ENCODE measurements around the gene THSD8.
A peak's percentile ranks its signal among the peaks of the same experiment; 100 is the strongest.

The THSD8 gene

GRCh38 chr19:12766051-12766521, 35.8 kb upstream of the THSD8 start (continued):
- TF ChIP-seq ZNF2 (tag by site-specific recombination; IDR thresholded peaks at IDR 0.05) (peak; percentile 67; the same call in 1 of the 2 replicates), ZNF629 (tag by site-specific recombination; IDR thresholded peaks at IDR 0.05) (0 out of 2 replicates have a peak, but pooled peaks have one; percentile 27), SP3 (tag by site-specific recombination; IDR thresholded peaks at IDR 0.05) (peak; percentile 66), ZNF621 (tag by site-specific recombination; IDR thresholded peaks at IDR 0.05) (no peak), HIC1 (tag by site-specific recombination; IDR thresholded peaks at IDR 0.05) (no peak), ZBTB20 (tag by site-specific recombination; IDR thresholded peaks at IDR 0.05) (peak; percentile 52; the same call in 1 of the 2 replicates), ZBTB8A (tag by site-specific recombination; IDR thresholded peaks at IDR 0.05) (peak; percentile 53), ZNF391 (tag by site-specific recombination; IDR thresholded peaks at IDR 0.05; ENCODE audit: borderline replicate concordance, low read depth) (0 out of 2 replicates have a peak, but pooled peaks have one; percentile 34), KLF9 (tag by site-specific recombination; IDR thresholded peaks at IDR 0.05; ENCODE audit: low read depth) (peak; percentile 73; the same call in 1 of the 2 replicates), ZSCAN16 (tag by site-specific recombination; IDR thresholded peaks at IDR 0.05) (no peak), HOXA7 (CRISPR knock-in tag; IDR thresholded peaks at IDR 0.05; ENCODE audit: borderline replicate concordance) (no peak), ZNF660 (tag by site-specific recombination; IDR thresholded peaks at IDR 0.05) (no peak), IKZF3 (tag by site-specific recombination; IDR thresholded peaks at IDR 0.05) (peak; percentile 97), ZNF112 (tag by site-specific recombination; IDR thresholded peaks at IDR 0.05) (no peak), ZNF600 (tag by site-specific recombination; IDR thresholded peaks at IDR 0.05) (peak; percentile 88), MYNN (tag by site-specific recombination; IDR thresholded peaks at IDR 0.05; ENCODE audit: borderline replicate concordance) (no peak), KLF1 (tag by site-specific recombination; IDR thresholded peaks at IDR 0.05) (no peak), ZNF423 (tag by site-specific recombination; IDR thresholded peaks at IDR 0.05) (no peak), KLF16 (tag by site-specific recombination; IDR thresholded peaks at IDR 0.05) (no peak), SP7 (tag by site-specific recombination; IDR thresholded peaks at IDR 0.05) (0 out of 2 replicates have a peak, but pooled peaks have one; percentile 56), ZNF37A (tag by site-specific recombination; IDR thresholded peaks at IDR 0.05) (no peak), ZNF114 (tag by site-specific recombination; IDR thresholded peaks at IDR 0.05) (no peak), ZNF146 (tag by site-specific recombination; IDR thresholded peaks at IDR 0.05) (no peak), GLI2 (tag by site-specific recombination; IDR thresholded peaks at IDR 0.05; ENCODE audit: borderline replicate concordance, low read depth) (no peak), CTCF (tag by site-specific recombination; IDR thresholded peaks at IDR 0.05) (peak; percentile 94), ZNF354C (tag by site-specific recombination; IDR thresholded peaks at IDR 0.05; ENCODE audit: borderline replicate concordance, low read depth) (no peak)
- TF ChIP-seq, protein P1, sequence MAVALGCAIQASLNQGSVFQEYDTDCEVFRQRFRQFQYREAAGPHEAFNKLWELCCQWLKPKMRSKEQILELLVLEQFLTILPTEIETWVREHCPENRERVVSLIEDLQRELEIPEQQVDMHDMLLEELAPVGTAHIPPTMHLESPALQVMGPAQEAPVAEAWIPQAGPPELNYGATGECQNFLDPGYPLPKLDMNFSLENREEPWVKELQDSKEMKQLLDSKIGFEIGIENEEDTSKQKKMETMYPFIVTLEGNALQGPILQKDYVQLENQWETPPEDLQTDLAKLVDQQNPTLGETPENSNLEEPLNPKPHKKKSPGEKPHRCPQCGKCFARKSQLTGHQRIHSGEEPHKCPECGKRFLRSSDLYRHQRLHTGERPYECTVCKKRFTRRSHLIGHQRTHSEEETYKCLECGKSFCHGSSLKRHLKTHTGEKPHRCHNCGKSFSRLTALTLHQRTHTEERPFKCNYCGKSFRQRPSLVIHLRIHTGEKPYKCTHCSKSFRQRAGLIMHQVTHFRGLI (tag by site-specific recombination; IDR thresholded peaks at IDR 0.05): no peak; the same call in 1 of the 2 replicates
- TF ChIP-seq, protein P2, sequence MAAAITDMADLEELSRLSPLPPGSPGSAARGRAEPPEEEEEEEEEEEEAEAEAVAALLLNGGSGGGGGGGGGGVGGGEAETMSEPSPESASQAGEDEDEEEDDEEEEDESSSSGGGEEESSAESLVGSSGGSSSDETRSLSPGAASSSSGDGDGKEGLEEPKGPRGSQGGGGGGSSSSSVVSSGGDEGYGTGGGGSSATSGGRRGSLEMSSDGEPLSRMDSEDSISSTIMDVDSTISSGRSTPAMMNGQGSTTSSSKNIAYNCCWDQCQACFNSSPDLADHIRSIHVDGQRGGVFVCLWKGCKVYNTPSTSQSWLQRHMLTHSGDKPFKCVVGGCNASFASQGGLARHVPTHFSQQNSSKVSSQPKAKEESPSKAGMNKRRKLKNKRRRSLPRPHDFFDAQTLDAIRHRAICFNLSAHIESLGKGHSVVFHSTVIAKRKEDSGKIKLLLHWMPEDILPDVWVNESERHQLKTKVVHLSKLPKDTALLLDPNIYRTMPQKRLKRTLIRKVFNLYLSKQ (tag by site-specific recombination; IDR thresholded peaks at IDR 0.05; ENCODE audit: borderline replicate concordance): no peak
- TF ChIP-seq, protein P3, sequence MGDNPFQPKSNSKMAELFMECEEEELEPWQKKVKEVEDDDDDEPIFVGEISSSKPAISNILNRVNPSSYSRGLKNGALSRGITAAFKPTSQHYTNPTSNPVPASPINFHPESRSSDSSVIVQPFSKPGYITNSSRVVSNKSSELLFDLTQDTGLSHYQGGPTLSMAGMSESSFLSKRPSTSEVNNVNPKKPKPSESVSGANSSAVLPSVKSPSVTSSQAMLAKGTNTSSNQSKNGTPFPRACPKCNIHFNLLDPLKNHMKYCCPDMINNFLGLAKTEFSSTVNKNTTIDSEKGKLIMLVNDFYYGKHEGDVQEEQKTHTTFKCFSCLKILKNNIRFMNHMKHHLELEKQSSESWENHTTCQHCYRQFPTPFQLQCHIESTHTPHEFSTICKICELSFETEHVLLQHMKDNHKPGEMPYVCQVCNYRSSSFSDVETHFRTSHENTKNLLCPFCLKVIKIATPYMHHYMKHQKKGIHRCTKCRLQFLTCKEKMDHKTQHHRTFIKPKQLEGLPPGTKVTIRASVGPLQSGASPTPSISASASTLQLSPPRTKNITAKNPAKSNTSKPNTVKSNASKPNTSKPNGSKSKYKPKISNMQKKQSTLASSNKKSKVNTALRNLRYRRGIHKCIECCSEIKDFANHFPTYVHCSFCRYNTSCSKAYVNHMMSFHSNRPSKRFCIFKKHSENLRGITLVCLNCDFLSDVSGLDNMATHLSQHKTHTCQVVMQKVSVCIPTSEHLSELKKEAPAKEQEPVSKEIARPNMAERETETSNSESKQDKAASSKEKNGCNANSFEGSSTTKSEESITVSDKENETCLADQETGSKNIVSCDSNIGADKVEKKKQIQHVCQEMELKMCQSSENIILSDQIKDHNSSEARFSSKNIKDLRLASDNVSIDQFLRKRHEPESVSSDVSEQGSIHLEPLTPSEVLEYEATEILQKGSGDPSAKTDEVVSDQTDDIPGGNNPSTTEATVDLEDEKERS (tag by site-specific recombination; IDR thresholded peaks at IDR 0.05): no peak
- TF ChIP-seq, protein P4, sequence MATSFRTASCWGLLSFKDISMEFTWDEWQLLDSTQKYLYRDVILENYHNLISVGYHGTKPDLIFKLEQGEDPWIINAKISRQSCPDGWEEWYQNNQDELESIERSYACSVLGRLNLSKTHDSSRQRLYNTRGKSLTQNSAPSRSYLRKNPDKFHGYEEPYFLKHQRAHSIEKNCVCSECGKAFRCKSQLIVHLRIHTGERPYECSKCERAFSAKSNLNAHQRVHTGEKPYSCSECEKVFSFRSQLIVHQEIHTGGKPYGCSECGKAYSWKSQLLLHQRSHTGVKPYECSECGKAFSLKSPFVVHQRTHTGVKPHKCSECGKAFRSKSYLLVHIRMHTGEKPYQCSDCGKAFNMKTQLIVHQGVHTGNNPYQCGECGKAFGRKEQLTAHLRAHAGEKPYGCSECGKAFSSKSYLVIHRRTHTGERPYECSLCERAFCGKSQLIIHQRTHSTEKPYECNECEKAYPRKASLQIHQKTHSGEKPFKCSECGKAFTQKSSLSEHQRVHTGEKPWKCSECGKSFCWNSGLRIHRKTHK (tag by site-specific recombination; IDR thresholded peaks at IDR 0.05): no peak
